B cell (primary cell): ENCODE data around the gene HOMER3. TPM values are rescaled to one million over a fixed set of nuclear protein-coding genes. Genes with fewer than 3 reads are reported as not detected.
A peak's percentile ranks its signal among the peaks of the same experiment; 100 is the strongest.

Source experiments
- ATAC-seq: fragments of 200-7000 bp; cut with Tn5 transposase; one replicate; pipeline ENCODE4 v1.10.0; 2021; ENCODE audit warnings: low read depth, mild to moderate bottlenecking, moderate number of reproducible peaks, moderate library complexity
- CTCF ChIA-PET: fragments of 350-600 bp; sonication (Branson Sonifier 250); formaldehyde crosslinking; loops from one replicate; lab custom pipeline; 2021; ENCODE audit warnings: antibody characterized with exemption, inconsistent platforms; lab: Charles Lee
- POLR2A ChIA-PET: fragments of 350-600 bp; sonication (Branson Sonifier 250); formaldehyde crosslinking; loops from one replicate; lab custom pipeline; 2021; ENCODE audit warnings: antibody characterized with exemption; lab: Charles Lee
- DNase-seq: peaks from one replicate; pipeline ENCODE4 v3.0.0; 2013
- H2AFZ ChIP-seq: 2 replicates; pipeline ENCODE4 v1.6.1; 2012; ENCODE audit warnings: mild to moderate bottlenecking, low read depth, low read length; ENCODE audit not compliant: insufficient read depth, poor library complexity, severe bottlenecking
- H3K27ac ChIP-seq, 2 donors: 1 replicate in 1 of 2; 2 replicates in 1 of 2; pipeline ENCODE4 v1.5.1; 2012 to 2013; ENCODE audit warnings: low read length in 2 of 2, mild to moderate bottlenecking in 2 of 2, moderate library complexity in 1 of 2
- H3K27me3 ChIP-seq, 4 experiments: fragments of 200-600 bp in 1 of 4; sonication (generic) in 1 of 4; replicated peaks in 1 of 4; 1 replicate in 2 of 4; 2 replicates in 2 of 4; pipeline versions ENCODE4 v1.6.1 to v1.7.0; 2013 to 2016; ENCODE audit warnings: low read length in 3 of 4, mild to moderate bottlenecking in 2 of 4, mixed read lengths in 1 of 4, moderate library complexity in 1 of 4; ENCODE audit not compliant: insufficient read depth in 4 of 4, control insufficient read depth in 3 of 4; ENCODE audit errors: control extremely low read depth in 1 of 4
- H3K36me3 ChIP-seq, 2 experiments: replicated peaks in 1 of 2; 1 replicate in 1 of 2; 2 replicates in 1 of 2; pipeline versions ENCODE4 v1.6.1 to v1.7.1; 2013; ENCODE audit warnings: low read length in 1 of 2; ENCODE audit not compliant: insufficient read depth in 2 of 2, control insufficient read depth in 1 of 2; ENCODE audit errors: control extremely low read depth in 1 of 2, extremely low read depth in 1 of 2
- H3K4me1 ChIP-seq, 2 donors: fragments of 200-600 bp in 1 of 2; sonication (generic) in 1 of 2; 1 replicate in 1 of 2; 2 replicates in 1 of 2; pipeline versions ENCODE4 v1.5.1 to v1.6.1; 2013 to 2017; ENCODE audit warnings: low read length in 2 of 2; ENCODE audit not compliant: control insufficient read depth in 2 of 2, insufficient read depth in 2 of 2
- H3K4me2 ChIP-seq: replicated peaks from 2 replicates; pipeline ENCODE3; 2012; ENCODE audit warnings: mild to moderate bottlenecking, low read depth, low read length; ENCODE audit not compliant: poor library complexity, severe bottlenecking
- H3K4me3 ChIP-seq, 5 experiments: fragments of 200-600 bp in 1 of 5; sonication (generic) in 1 of 5; 1 replicate in 3 of 5; 2 replicates in 2 of 5; pipeline versions ENCODE4 v1.5.1 to v1.7.0; 2011 to 2016; ENCODE audit warnings: low read length in 4 of 5, mild to moderate bottlenecking in 4 of 5, low read depth in 2 of 5, control low read depth in 1 of 5, moderate library complexity in 1 of 5; ENCODE audit not compliant: insufficient read depth in 1 of 5; ENCODE audit errors: control extremely low read depth in 1 of 5, extremely low read depth in 1 of 5
- H3K79me2 ChIP-seq: fragments of 200-600 bp; sonication (generic); one replicate; pipeline ENCODE4 v1.6.0; 2016; ENCODE audit warnings: low read length; ENCODE audit not compliant: control insufficient read depth, insufficient read depth
- H3K9ac ChIP-seq: fragments of 200-600 bp; sonication (generic); 2 replicates; pipeline ENCODE4 v1.6.1; 2017; ENCODE audit warnings: mild to moderate bottlenecking, low read length, moderate library complexity
- H3K9me3 ChIP-seq, 3 donors: one replicate each; pipeline versions ENCODE4 v1.6.1 to v1.7.1; 2013; ENCODE audit warnings: low read length in 2 of 3; ENCODE audit not compliant: control insufficient read depth in 2 of 3, insufficient read depth in 1 of 3; ENCODE audit errors: control extremely low read depth in 1 of 3
- H4K20me1 ChIP-seq: 2 replicates; pipeline ENCODE4 v1.6.0; 2012; ENCODE audit warnings: mild to moderate bottlenecking, low read length; ENCODE audit not compliant: insufficient read depth, control insufficient read depth, poor library complexity, severe bottlenecking
- H3K27ac Mint-ChIP-seq: one replicate; pipeline ENCODE4 v1.8.0; 2021; ENCODE audit warnings: mixed read lengths
- H3K27me3 Mint-ChIP-seq: one replicate; pipeline ENCODE4 v1.8.0; 2021; ENCODE audit warnings: mixed read lengths
- H3K4me1 Mint-ChIP-seq: one replicate; pipeline ENCODE4 v1.8.0; 2021; ENCODE audit warnings: mixed read lengths
- H3K4me3 Mint-ChIP-seq: one replicate; pipeline ENCODE4 v1.8.0; 2021; ENCODE audit warnings: mixed read lengths
- H3K9me3 Mint-ChIP-seq: one replicate; pipeline ENCODE4 v1.8.0; 2022; ENCODE audit warnings: mixed read lengths; ENCODE audit not compliant: insufficient read depth
- EZH2 ChIP-seq: IDR thresholded peaks from 2 replicates; pipeline ENCODE4 v1.6.1; 2012; ENCODE audit warnings: borderline replicate concordance, low read depth, mild to moderate bottlenecking, moderate library complexity, low read length; ENCODE audit not compliant: insufficient read depth, poor library complexity, severe bottlenecking
- WGBS: methylation state at CpG from one replicate; pipeline ENCODE4 v1.1.5; 2013; ENCODE audit warnings: missing lambda C conversion rate; ENCODE audit not compliant: insufficient coverage; 5-methylcytosine and 5-hydroxymethylcytosine counted together
- intact Hi-C: fragments of 100-400 bp; cut with micrococcal nuclease; formaldehyde crosslinking; loops from one replicate; pipeline ENCODE4 v1.10.0; 2022
- polyA plus RNA-seq: library from polyadenylated mRNA; depleted of rRNA; stranded (reverse); fragments of >200 nt; gene quantifications from 2 replicates; pipeline ENCODE4 v1.2.3, GENCODE V29; 2012
- total RNA-seq, 2 donors: library from RNA; stranded (reverse); fragments of 120-200 nt in 1 of 2; gene quantifications; 1 replicate in 1 of 2; 2 replicates in 1 of 2; pipeline versions ENCODE4 v1.2.3 to v1.2.4, GENCODE V29; 2013 to 2022
- TF ChIP-seq, protein P1 (sequence below): fragments of 200-600 bp; IDR thresholded peaks from one replicate; pipeline ENCODE4 v1.8.0; 2022; ENCODE audit warnings: antibody characterized with exemption, mild to moderate bottlenecking

Gene HOMER3
- total and polyA plus RNA-seq, 2 donors (not counting 1 experiment from before 2014, with no cell fraction given), result 5.9 to 26.4 TPM

DNA sequence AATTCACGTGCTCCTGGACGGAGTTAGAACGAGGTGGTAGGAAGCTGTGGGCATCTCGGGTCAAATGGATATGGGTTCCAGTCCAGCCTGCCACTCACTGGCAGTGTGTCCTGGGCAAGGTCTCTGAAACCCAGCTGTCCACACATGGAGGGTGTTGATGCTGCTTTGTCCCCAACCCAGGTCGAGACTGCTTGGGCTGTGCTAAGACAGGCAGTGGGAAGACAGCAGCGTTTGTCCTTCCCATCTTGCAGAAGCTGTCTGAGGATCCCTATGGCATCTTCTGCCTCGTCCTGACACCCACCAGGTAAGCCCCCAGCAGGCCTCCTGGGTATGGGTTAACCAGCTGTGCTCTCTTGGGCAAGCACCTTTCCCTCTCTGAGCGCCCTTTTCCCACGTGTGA lies 20.6 kb downstream of the HOMER3 start:
- H3K9me3 Mint-ChIP-seq, result no peaks in the 10 kb centered on the region
- peak overlapping the region; percentile 88 to 100 (median 97) for H3K4me3 ChIP-seq
- H2AFZ ChIP-seq, result no peak overlapping the region
- ATAC-seq (no peak), DNase-seq (no peak)
- WGBS, result 73% methylated on average over 9 of the region's 9 CpGs
- ChIA-PET POLR2A (interaction anchor here (1.4 kb wide), 1 partner anchor 36 kb away, joined by 7 read pairs; no protein-coding TSS in a partner anchor), CTCF (interaction anchor here (1.9 kb wide), 1 partner anchor 332 kb away, joined by 7 read pairs; the partner anchor contains the start of gene REX1BD)
- H3K36me3 ChIP-seq, result peaks cover 0 to 39% of the 10 kb centered on the region in 2 experiments
- H3K4me1 ChIP-seq, result peaks cover 17 to 27% of the 10 kb centered on the region in 2 donors
- H3K9ac ChIP-seq, result peak overlapping the region; percentile 90
- no peak for TF ChIP-seq EZH2
- TF ChIP-seq, protein P1, sequence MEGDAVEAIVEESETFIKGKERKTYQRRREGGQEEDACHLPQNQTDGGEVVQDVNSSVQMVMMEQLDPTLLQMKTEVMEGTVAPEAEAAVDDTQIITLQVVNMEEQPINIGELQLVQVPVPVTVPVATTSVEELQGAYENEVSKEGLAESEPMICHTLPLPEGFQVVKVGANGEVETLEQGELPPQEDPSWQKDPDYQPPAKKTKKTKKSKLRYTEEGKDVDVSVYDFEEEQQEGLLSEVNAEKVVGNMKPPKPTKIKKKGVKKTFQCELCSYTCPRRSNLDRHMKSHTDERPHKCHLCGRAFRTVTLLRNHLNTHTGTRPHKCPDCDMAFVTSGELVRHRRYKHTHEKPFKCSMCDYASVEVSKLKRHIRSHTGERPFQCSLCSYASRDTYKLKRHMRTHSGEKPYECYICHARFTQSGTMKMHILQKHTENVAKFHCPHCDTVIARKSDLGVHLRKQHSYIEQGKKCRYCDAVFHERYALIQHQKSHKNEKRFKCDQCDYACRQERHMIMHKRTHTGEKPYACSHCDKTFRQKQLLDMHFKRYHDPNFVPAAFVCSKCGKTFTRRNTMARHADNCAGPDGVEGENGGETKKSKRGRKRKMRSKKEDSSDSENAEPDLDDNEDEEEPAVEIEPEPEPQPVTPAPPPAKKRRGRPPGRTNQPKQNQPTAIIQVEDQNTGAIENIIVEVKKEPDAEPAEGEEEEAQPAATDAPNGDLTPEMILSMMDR, result no peak
- H3K4me1 Mint-ChIP-seq, result peaks cover 38% of the 10 kb centered on the region
- H3K79me2 ChIP-seq, result peaks cover 61% of the 10 kb centered on the region
- intact Hi-C loops, result no loop called here
- peak overlapping the region in 1 of 2 donors; percentile 74 for H3K27ac ChIP-seq
- peaks cover 40% of the 10 kb centered on the region for H4K20me1 ChIP-seq
- H3K27me3 ChIP-seq, result no peaks in the 10 kb centered on the region
- no peaks in the 10 kb centered on the region for H3K9me3 ChIP-seq
- H3K27me3 Mint-ChIP-seq, result no peaks in the 10 kb centered on the region
- peak overlapping the region; percentile 83 for H3K4me3 Mint-ChIP-seq
- H3K27ac Mint-ChIP-seq, result no peak overlapping the region
- H3K4me2 ChIP-seq, result peak overlapping the region; percentile 91

DNA sequence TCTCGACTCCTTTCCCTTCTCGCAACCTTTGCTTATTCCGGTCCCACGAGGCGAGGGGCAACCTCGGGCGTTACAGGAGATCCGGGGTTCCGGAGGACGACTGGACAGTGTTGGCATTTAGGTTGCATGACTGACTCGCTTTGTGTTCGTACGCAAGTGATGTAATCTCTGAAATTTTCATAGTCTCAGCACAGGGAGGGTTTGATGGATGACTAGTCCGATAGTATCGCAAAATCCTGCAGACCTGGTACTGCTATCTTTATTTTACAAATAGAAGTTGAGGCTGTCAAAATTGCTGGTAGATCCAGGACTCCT lies 21.2 kb downstream of the HOMER3 start:
- Histone ChIP-seq H3K9me3 (no peaks in the 10 kb centered on the region), H3K79me2 (peaks cover 67% of the 10 kb centered on the region), H3K4me1 (peaks cover 17 to 27% of the 10 kb centered on the region in 2 donors), H3K27ac (peak overlapping the region; percentile 74 to 84), H3K9ac (peak overlapping the region; percentile 90), H3K4me3 (peak overlapping the region; percentile 88 to 100 (median 97)), H4K20me1 (peaks cover 46% of the 10 kb centered on the region), H3K4me2 (peak overlapping the region; percentile 91), H2AFZ (peak overlapping the region; percentile 90), H3K36me3 (peaks cover 0 to 39% of the 10 kb centered on the region in 2 experiments), H3K27me3 (no peaks in the 10 kb centered on the region)
- ChIA-PET CTCF (interaction anchor here (0.8 to 1.9 kb wide), 4 partner anchors 72 to 331 kb away, joined by 3 to 7 read pairs (median 5); partner anchors contain the start of gene REX1BD), POLR2A (interaction anchor here (0.6 to 1.6 kb wide), 6 partner anchors 36 to 401 kb away, joined by 3 to 12 read pairs (median 7); partner anchors contain the start of genes ELL, KXD1, REX1BD and UBA52)
- ATAC-seq, result no peak
- no peaks in the 10 kb centered on the region for H3K27me3 Mint-ChIP-seq
- peaks cover 41% of the 10 kb centered on the region for H3K4me1 Mint-ChIP-seq
- H3K4me3 Mint-ChIP-seq, result peak overlapping the region; percentile 83
- peak overlapping the region; percentile 80 for H3K27ac Mint-ChIP-seq
- no peak for DNase-seq
- TF ChIP-seq, protein P1, result no peak
- TF ChIP-seq EZH2, result no peak
- intact Hi-C loops, result loop anchor here (1.0 to 5.0 kb wide), 8 partner anchors 12 to 1408 kb away; partner anchors contain the start of genes ARMC6, ELL, HOMER3 and PGLS
- no peaks in the 10 kb centered on the region for H3K9me3 Mint-ChIP-seq
- under 1% methylated on average over 15 of the region's 15 CpGs for WGBS
